Keratinocyte (primary cell): Measurements from ENCODE around the gene SMCO4. TPM values are rescaled to one million over a fixed set of nuclear protein-coding genes. Genes with fewer than 3 reads are reported as not detected.

Experiments
- DNase-seq: peaks from one replicate; pipeline ENCODE4 v3.0.0-alpha.2; 2011; ENCODE audit warnings: low read depth, missing footprints, low spot score
- FAIRE-seq: peaks from 2 replicates; lab custom pipeline; 2011; peaks lifted over from hg19 to GRCh38; lab: Jason Lieb, UNC
- H2AFZ ChIP-seq: 2 replicates; pipeline ENCODE4 v1.6.0; 2012; ENCODE audit warnings: low read length, control low read depth, inconsistent platforms; ENCODE audit not compliant: control insufficient read depth
- H3K27ac ChIP-seq: 2 replicates; pipeline ENCODE4 v1.5.1; 2011; ENCODE audit warnings: low read length; ENCODE audit not compliant: control insufficient read depth, insufficient read depth
- H3K27me3 ChIP-seq: 3 replicates; pipeline ENCODE4 v1.6.0; 2011; ENCODE audit warnings: low read length; ENCODE audit not compliant: control insufficient read depth, insufficient read depth; ENCODE audit errors: extremely low read depth
- H3K36me3 ChIP-seq, 2 experiments: 2 replicates in 1 of 2; 3 replicates in 1 of 2; pipeline ENCODE4 v1.5.1; 2011; ENCODE audit warnings: low read length in 2 of 2, mild to moderate bottlenecking in 1 of 2; ENCODE audit not compliant: control insufficient read depth in 2 of 2, insufficient read depth in 2 of 2; ENCODE audit errors: extremely low read depth in 1 of 2
- H3K4me1 ChIP-seq: 3 replicates; pipeline ENCODE4 v1.5.1; 2011; ENCODE audit warnings: low read length; ENCODE audit not compliant: control insufficient read depth, insufficient read depth; ENCODE audit errors: extremely low read depth
- H3K4me2 ChIP-seq: 3 replicates; pipeline ENCODE4 v1.6.0; 2011; ENCODE audit warnings: low read depth, low read length; ENCODE audit not compliant: control insufficient read depth, insufficient read depth; ENCODE audit errors: extremely low read depth
- H3K4me3 ChIP-seq, 3 experiments: fragments of 200-600 bp in 1 of 3; sonication (generic) in 1 of 3; 2 replicates in 2 of 3; 3 replicates in 1 of 3; pipeline ENCODE4 v1.5.1; 2011 to 2016; ENCODE audit warnings: low read length in 3 of 3, mild to moderate bottlenecking in 3 of 3, control low read depth in 2 of 3, inconsistent platforms in 1 of 3, low read depth in 1 of 3, mixed read lengths in 1 of 3, mixed run types in 1 of 3, moderate library complexity in 1 of 3; ENCODE audit not compliant: control insufficient read depth in 2 of 3, insufficient read depth in 2 of 3; ENCODE audit errors: extremely low read depth in 1 of 3
- H3K79me2 ChIP-seq: 2 replicates; pipeline ENCODE4 v1.6.0; 2012; ENCODE audit warnings: low read length; ENCODE audit not compliant: control insufficient read depth, insufficient read depth
- H3K9ac ChIP-seq: 3 replicates; pipeline ENCODE4 v1.6.0; 2011; ENCODE audit warnings: low read length; ENCODE audit not compliant: control insufficient read depth, insufficient read depth; ENCODE audit errors: extremely low read depth
- H3K9me1 ChIP-seq: 3 replicates; pipeline ENCODE4 v1.6.0; 2011; ENCODE audit warnings: low read length; ENCODE audit not compliant: control insufficient read depth, insufficient read depth; ENCODE audit errors: extremely low read depth
- H3K9me3 ChIP-seq: 2 replicates; pipeline ENCODE4 v1.5.1; 2012; ENCODE audit warnings: low read depth, low read length; ENCODE audit not compliant: control insufficient read depth
- H4K20me1 ChIP-seq: 3 replicates; pipeline ENCODE4 v1.6.0; 2011; ENCODE audit warnings: low read length; ENCODE audit not compliant: control insufficient read depth, insufficient read depth; ENCODE audit errors: extremely low read depth
- EZH2 ChIP-seq: IDR thresholded peaks from one replicate; pipeline ENCODE4 v1.6.1; 2012; ENCODE audit warnings: inconsistent platforms, mild to moderate bottlenecking, low read length, moderate library complexity
- dilution Hi-C: fragments of 300-500 bp; cut with MboI; formaldehyde crosslinking; loops from one replicate; pipeline ENCODE4 v1.7.0; 2020; ENCODE audit warnings: low sequenced_read_pairs; ENCODE audit not compliant: extremely low pct_ligation_motif_present
- polyA plus RNA-seq, 5 experiments: library from polyadenylated mRNA; depleted of rRNA in 3 of 5; stranded (reverse) in 3 of 5; stranded (forward) in 1 of 5; unstranded in 1 of 5; fragments of >200 nt; gene quantifications; 1 replicate in 1 of 5; 2 replicates in 3 of 5; 3 replicates in 1 of 5; pipeline versions ENCODE4 v1.2.1 to v1.2.3, GENCODE V29; 2011 to 2012; ENCODE audit warnings: missing spikeins in 2 of 5, low read depth in 1 of 5, low replicate concordance in 1 of 5
- TF ChIP-seq, protein P1 (sequence below), 3 experiments: IDR thresholded peaks in 1 of 3; conservative IDR thresholded peaks in 1 of 3; optimal IDR thresholded peaks in 1 of 3; 2 replicates in 2 of 3; 3 replicates in 1 of 3; pipeline versions ENCODE3 to v1.5.1; 2011; ENCODE audit warnings: low read length in 3 of 3, mild to moderate bottlenecking in 3 of 3, moderate library complexity in 2 of 3, control low read depth in 1 of 3, inconsistent platforms in 1 of 3; ENCODE audit not compliant: insufficient read depth in 2 of 3; ENCODE audit errors: extremely low read depth in 1 of 3

SMCO4 gene
- polyA plus RNA-seq, 1 donor (not counting 4 experiments of a cell fraction or from before 2014, with no cell fraction given) = 1.5 TPM

DNA sequence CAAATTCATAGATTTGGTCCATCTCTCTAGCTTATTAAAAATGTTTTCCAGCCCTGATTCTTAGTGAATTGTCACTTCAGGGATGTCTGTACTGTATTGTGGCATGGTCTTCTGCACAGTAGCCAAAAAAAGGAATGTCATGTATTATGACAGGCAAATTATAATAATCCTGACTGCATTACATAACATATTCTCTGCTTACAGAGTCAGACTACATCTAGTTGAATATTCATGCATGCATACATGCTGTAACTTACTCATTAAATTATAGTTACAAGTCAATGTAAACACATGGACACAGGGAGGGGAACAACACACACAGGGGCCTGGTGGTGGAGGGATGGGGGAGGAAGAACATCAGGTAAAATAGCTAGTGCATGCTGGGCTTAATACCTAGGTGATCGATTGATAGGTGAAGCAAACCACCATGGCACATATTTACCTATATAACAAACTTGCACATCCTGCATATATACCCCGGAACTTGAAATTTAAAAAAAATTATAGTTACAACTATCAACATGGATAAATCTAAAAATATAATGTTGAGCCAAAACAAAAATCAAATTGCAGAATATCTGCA, 31.5 kb upstream of the SMCO4 start:
- FAIRE-seq (no peak), DNase-seq (no peak)
- H3K9me1 ChIP-seq = no peaks in the 10 kb centered on the region
- H3K4me2 ChIP-seq = no peak overlapping the region
- no peak overlapping the region for H3K4me3 ChIP-seq
- no peak overlapping the region for H3K9ac ChIP-seq
- no peaks in the 10 kb centered on the region for H3K27me3 ChIP-seq
- dilution Hi-C loops = no loop called here
- H4K20me1 ChIP-seq = no peaks in the 10 kb centered on the region
- no peaks in the 10 kb centered on the region for H3K36me3 ChIP-seq
- no peaks in the 10 kb centered on the region for H3K79me2 ChIP-seq
- no peak overlapping the region for H3K27ac ChIP-seq
- no peaks in the 10 kb centered on the region for H3K4me1 ChIP-seq
- TF ChIP-seq, protein P1, sequence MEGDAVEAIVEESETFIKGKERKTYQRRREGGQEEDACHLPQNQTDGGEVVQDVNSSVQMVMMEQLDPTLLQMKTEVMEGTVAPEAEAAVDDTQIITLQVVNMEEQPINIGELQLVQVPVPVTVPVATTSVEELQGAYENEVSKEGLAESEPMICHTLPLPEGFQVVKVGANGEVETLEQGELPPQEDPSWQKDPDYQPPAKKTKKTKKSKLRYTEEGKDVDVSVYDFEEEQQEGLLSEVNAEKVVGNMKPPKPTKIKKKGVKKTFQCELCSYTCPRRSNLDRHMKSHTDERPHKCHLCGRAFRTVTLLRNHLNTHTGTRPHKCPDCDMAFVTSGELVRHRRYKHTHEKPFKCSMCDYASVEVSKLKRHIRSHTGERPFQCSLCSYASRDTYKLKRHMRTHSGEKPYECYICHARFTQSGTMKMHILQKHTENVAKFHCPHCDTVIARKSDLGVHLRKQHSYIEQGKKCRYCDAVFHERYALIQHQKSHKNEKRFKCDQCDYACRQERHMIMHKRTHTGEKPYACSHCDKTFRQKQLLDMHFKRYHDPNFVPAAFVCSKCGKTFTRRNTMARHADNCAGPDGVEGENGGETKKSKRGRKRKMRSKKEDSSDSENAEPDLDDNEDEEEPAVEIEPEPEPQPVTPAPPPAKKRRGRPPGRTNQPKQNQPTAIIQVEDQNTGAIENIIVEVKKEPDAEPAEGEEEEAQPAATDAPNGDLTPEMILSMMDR (optimal IDR thresholded peaks at IDR 0.05 in 1 of 3, IDR thresholded peaks at IDR 0.05 in 1 of 3, conservative IDR thresholded peaks at IDR 0.05 in 1 of 3; ENCODE audit: extremely low read depth in 1 of 3, insufficient read depth in 2 of 3, low read length in 3 of 3) = no peak
- TF ChIP-seq EZH2 = no peak
- no peaks in the 10 kb centered on the region for H3K9me3 ChIP-seq
- H2AFZ ChIP-seq = no peak overlapping the region

DNA sequence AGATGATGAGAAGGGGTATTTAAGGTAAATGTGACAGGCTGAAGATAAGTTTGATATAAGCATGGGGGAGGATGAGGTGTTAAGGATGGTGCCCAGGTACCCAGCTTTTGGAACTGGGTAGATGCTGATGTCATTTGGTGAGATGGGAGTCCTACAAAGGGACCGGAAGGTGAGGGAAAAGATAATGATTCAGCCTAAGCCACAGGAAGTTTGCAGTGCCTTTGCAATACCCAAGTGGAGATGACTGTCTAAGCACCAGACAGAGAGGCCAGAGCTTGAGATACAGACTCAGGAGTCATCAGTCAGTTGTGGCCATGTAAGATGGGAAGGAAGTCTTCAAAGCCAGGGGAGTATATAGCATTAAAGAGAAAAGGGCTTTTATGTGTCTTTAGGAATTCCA, 30.0 kb upstream of the SMCO4 start:
- H3K9me1 ChIP-seq = no peaks in the 10 kb centered on the region
- DNase-seq = no peak

More for the DNA sequence above, 30.0 kb upstream of the SMCO4 start:
- Histone ChIP-seq H3K27me3 (no peaks in the 10 kb centered on the region), H3K9me3 (no peaks in the 10 kb centered on the region), H3K4me2 (no peak overlapping the region), H4K20me1 (no peaks in the 10 kb centered on the region), H2AFZ (no peak overlapping the region), H3K4me3 (no peak overlapping the region), H3K9ac (no peak overlapping the region), H3K36me3 (no peaks in the 10 kb centered on the region), H3K79me2 (no peaks in the 10 kb centered on the region), H3K27ac (no peak overlapping the region), H3K4me1 (no peaks in the 10 kb centered on the region)
- no peak for FAIRE-seq
- no peak for TF ChIP-seq EZH2
- TF ChIP-seq, protein P1 (optimal IDR thresholded peaks at IDR 0.05 in 1 of 3, IDR thresholded peaks at IDR 0.05 in 1 of 3, conservative IDR thresholded peaks at IDR 0.05 in 1 of 3; ENCODE audit: extremely low read depth in 1 of 3, insufficient read depth in 2 of 3, low read length in 3 of 3) = no peak
- dilution Hi-C loops = no loop called here
